HL-60 (cell line): ENCODE data around the gene DDAH1.

Source experiments
- CTCF ChIP-seq: IDR thresholded peaks from one replicate; pipeline ENCODE4 v1.5.1; 2011; ENCODE audit warnings: low read length, control low read depth, inconsistent platforms; ENCODE audit not compliant: insufficient read depth
- GABPA ChIP-seq: IDR thresholded peaks from 2 replicates; pipeline ENCODE4 v1.6.1; 2012; ENCODE audit warnings: low read depth
- SPI1 ChIP-seq: IDR thresholded peaks from 2 replicates; pipeline ENCODE4 v1.6.1; 2012; ENCODE audit warnings: low read depth, mild to moderate bottlenecking, borderline replicate concordance

- TF ChIP-seq CTCF, result peak; percentile 70
- TF ChIP-seq GABPA, result no peak
- TF ChIP-seq SPI1, result no peak
These were observed 156.7 kb downstream of the DDAH1 start for GRCh38 chr1:85307987-85308832.
